OCI-LY3 (cell line): ENCODE results near the gene SELENOH.
"Not testable (repeated sequence)": the region's sequence is repeated elsewhere in the genome, so short reads cannot be mapped to it uniquely, and the experiment has no call there.

ENCODE experiments used
- CTCF ChIP-seq: fragments of 200-600, 300-600 bp; sonication (generic); IDR thresholded peaks from 2 replicates; pipeline ENCODE4 v1.5.1; 2014; ENCODE audit warnings: antibody characterized with exemption, low read length, low read depth
- EZH2phosphoT487 ChIP-seq: fragments of 200-600 bp; shearing (Covaris generic); IDR thresholded peaks from 2 replicates; pipeline ENCODE4 v1.6.1; 2018; ENCODE audit warnings: antibody characterized with exemption, mixed run types, low read depth

- not testable (repeated sequence) for TF ChIP-seq CTCF, EZH2phosphoT487
Measured at GRCh38 chr11:57716726-57717125, 24.6 kb upstream of the SELENOH start.
